ENCODE data around the gene METTL25.
A peak's percentile ranks its signal among the peaks of the same experiment; 100 is the strongest.

The METTL25 gene

GRCh38 chr12:82527165-82527780 lies 168.9 kb downstream of the METTL25 start:
- peak; percentile 37 for DNase-seq (ENCODE audit: low spot score)
